ENCODE data around the gene XPO1. TPM values are rescaled to one million over a fixed set of nuclear protein-coding genes. Genes with fewer than 3 reads are reported as not detected.

The XPO1 gene
- total RNA-seq, 2 donors from 2014 or later = 65.3 to 160 TPM

- Histone ChIP-seq H3K4me3 (peak overlapping the region; percentile 64 to 88), H3K27me3 (replicated peaks; ENCODE audit: insufficient read depth) (no peaks in the 10 kb centered on the region), H3K9me3 (no peaks in the 10 kb centered on the region), H3K27ac (peak overlapping the region; percentile 99 to 100), H3K36me3 (no peaks in the 10 kb centered on the region), H3K4me1 (replicated peaks) (no peaks in the 10 kb centered on the region)
- intact Hi-C loops (cut with DNase I) = no loop called here
- WGBS = under 1% methylated on average over 9 of the region's 9 CpGs
- TF ChIP-seq POLR2A (IDR thresholded peaks at IDR 0.05) (no peak), POLR2AphosphoS5 (IDR thresholded peaks at IDR 0.05) (peak; percentile 41)
- peak; percentile 12 for DNase-seq (ENCODE audit: low spot score)
Measured at GRCh38 chr2:61536180-61536571, 2.0 kb downstream of the XPO1 start.

- intact Hi-C loops (cut with DNase I) = no loop called here
- Histone ChIP-seq H3K4me1 (replicated peaks) (no peaks in the 10 kb centered on the region), H3K36me3 (no peaks in the 10 kb centered on the region), H3K27ac (peak overlapping the region; percentile 99 to 100), H3K4me3 (peak overlapping the region; percentile 64 to 88), H3K27me3 (replicated peaks; ENCODE audit: insufficient read depth) (no peaks in the 10 kb centered on the region), H3K9me3 (no peaks in the 10 kb centered on the region)
- no peak for DNase-seq (ENCODE audit: low spot score)
- no peak for TF ChIP-seq POLR2A (IDR thresholded peaks at IDR 0.05)
- no peak for TF ChIP-seq CTCF (IDR thresholded peaks at IDR 0.05)
- no peak for TF ChIP-seq POLR2AphosphoS5 (IDR thresholded peaks at IDR 0.05)
- WGBS = 10% methylated on average over 5 of the region's 5 CpGs
Measured at GRCh38 chr2:61535449-61535848, 2.7 kb downstream of the XPO1 start.

GRCh38 chr2:61534926-61535325 lies 3.2 kb downstream of the XPO1 start:
- Histone ChIP-seq H3K4me3 (no peak overlapping the region), H3K27ac (peak overlapping the region; percentile 99 to 100), H3K36me3 (no peaks in the 10 kb centered on the region), H3K27me3 (replicated peaks; ENCODE audit: insufficient read depth) (no peaks in the 10 kb centered on the region), H3K4me1 (replicated peaks) (no peaks in the 10 kb centered on the region), H3K9me3 (no peaks in the 10 kb centered on the region)
- no peak for TF ChIP-seq POLR2A (IDR thresholded peaks at IDR 0.05)
- no peak for TF ChIP-seq CTCF (IDR thresholded peaks at IDR 0.05)
- TF ChIP-seq POLR2AphosphoS5 (IDR thresholded peaks at IDR 0.05) = no peak
- WGBS = 12% methylated on average over 2 of the region's 2 CpGs
- intact Hi-C loops (cut with DNase I) = no loop called here
- no peak for DNase-seq (ENCODE audit: low spot score)

- no peaks in the 10 kb centered on the region for H3K4me1 ChIP-seq (replicated peaks)
- H3K27ac ChIP-seq = no peak overlapping the region
Measured at GRCh38 chr2:61530749-61531148, 7.4 kb downstream of the XPO1 start.

GRCh38 chr2:61529944-61530735 lies 8.0 kb downstream of the XPO1 start:
- H3K9me3 ChIP-seq = no peaks in the 10 kb centered on the region
- H3K4me1 ChIP-seq (replicated peaks) = no peaks in the 10 kb centered on the region
- H3K36me3 ChIP-seq = no peaks in the 10 kb centered on the region
- no peaks in the 10 kb centered on the region for H3K27me3 ChIP-seq (replicated peaks; ENCODE audit: insufficient read depth)
- WGBS = 64% methylated on average over 3 of the region's 3 CpGs
- no peak for DNase-seq (ENCODE audit: low spot score)
- H3K4me3 ChIP-seq = no peak overlapping the region
- no peak for TF ChIP-seq POLR2AphosphoS5 (IDR thresholded peaks at IDR 0.05)
- intact Hi-C loops (cut with DNase I) = no loop called here
- no peak overlapping the region for H3K27ac ChIP-seq

More at GRCh38 chr2:61530749-61531148, 7.4 kb downstream of the XPO1 start:
- Histone ChIP-seq H3K4me3 (no peak overlapping the region), H3K36me3 (no peaks in the 10 kb centered on the region), H3K9me3 (no peaks in the 10 kb centered on the region), H3K27me3 (replicated peaks; ENCODE audit: insufficient read depth) (no peaks in the 10 kb centered on the region)
- intact Hi-C loops (cut with DNase I) = no loop called here
- 61% methylated on average over 2 of the region's 2 CpGs for WGBS
- no peak for TF ChIP-seq POLR2AphosphoS5 (IDR thresholded peaks at IDR 0.05)
- no peak for TF ChIP-seq POLR2A (IDR thresholded peaks at IDR 0.05)
- TF ChIP-seq CTCF (IDR thresholded peaks at IDR 0.05) = no peak
- no peak for DNase-seq (ENCODE audit: low spot score)

GRCh38 chr2:61520261-61520660 lies 17.9 kb downstream of the XPO1 start:
- 63% methylated on average over 3 of the region's 3 CpGs for WGBS
- no peaks in the 10 kb centered on the region for H3K27me3 ChIP-seq (replicated peaks; ENCODE audit: insufficient read depth)
- H3K4me1 ChIP-seq (replicated peaks) = no peaks in the 10 kb centered on the region
- no peaks in the 10 kb centered on the region for H3K36me3 ChIP-seq
- H3K27ac ChIP-seq = no peak overlapping the region
- no peaks in the 10 kb centered on the region for H3K9me3 ChIP-seq
- no peak for DNase-seq (ENCODE audit: low spot score)
- H3K4me3 ChIP-seq = no peak overlapping the region
- intact Hi-C loops (cut with DNase I) = no loop called here
- TF ChIP-seq POLR2A (IDR thresholded peaks at IDR 0.05) (no peak), CTCF (IDR thresholded peaks at IDR 0.05) (no peak), POLR2AphosphoS5 (IDR thresholded peaks at IDR 0.05) (no peak)

All from prostate gland (tissue), 2 donors.